Astrocyte (in vitro differentiated cells and primary cell): Measurements from ENCODE around the gene EFCC1.

Experiments
- EZH2 ChIP-seq: IDR thresholded peaks from 2 replicates; pipeline ENCODE4 v1.6.1; 2012; ENCODE audit warnings: mild to moderate bottlenecking, low read length, inconsistent platforms; ENCODE audit not compliant: insufficient read depth
- TF ChIP-seq, protein P1 (sequence below): IDR thresholded peaks from 2 replicates; pipeline ENCODE4 v1.5.1; 2011; ENCODE audit warnings: low read depth, mild to moderate bottlenecking, inconsistent platforms, low read length, moderate library complexity; ENCODE audit not compliant: insufficient read depth

DNA sequence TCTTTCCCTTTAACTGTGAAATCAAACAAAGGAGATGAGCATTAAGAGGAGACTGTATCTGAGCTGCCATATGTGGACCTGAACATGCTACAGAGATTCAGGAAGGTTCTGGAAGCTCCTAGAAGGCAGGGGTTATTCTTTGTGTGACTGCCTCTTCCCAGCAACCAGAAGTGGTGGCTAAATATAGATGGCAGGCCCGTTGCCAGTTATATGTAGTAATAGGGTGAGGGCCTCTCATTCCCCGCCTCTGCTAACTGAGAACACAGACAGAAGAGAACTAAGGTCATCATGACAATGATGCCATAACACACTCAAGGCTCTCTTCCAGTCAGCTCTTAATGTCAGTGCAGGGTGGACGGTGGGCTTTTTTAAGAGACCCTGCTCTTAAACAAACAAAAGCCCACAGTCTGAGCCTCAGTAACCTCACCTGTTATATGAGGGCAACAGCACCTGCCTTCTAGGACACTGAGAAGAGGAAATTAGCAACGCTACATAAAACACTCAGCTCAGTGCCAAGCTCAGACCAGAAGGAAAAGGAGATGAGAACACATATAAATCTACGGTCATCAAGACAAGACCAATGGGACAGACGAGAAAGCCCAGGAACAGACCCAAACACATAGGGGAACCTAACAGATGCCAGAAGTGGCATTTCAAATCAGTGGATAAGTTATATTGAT, 29.5 kb upstream of the EFCC1 start:
- TF ChIP-seq, protein P1, sequence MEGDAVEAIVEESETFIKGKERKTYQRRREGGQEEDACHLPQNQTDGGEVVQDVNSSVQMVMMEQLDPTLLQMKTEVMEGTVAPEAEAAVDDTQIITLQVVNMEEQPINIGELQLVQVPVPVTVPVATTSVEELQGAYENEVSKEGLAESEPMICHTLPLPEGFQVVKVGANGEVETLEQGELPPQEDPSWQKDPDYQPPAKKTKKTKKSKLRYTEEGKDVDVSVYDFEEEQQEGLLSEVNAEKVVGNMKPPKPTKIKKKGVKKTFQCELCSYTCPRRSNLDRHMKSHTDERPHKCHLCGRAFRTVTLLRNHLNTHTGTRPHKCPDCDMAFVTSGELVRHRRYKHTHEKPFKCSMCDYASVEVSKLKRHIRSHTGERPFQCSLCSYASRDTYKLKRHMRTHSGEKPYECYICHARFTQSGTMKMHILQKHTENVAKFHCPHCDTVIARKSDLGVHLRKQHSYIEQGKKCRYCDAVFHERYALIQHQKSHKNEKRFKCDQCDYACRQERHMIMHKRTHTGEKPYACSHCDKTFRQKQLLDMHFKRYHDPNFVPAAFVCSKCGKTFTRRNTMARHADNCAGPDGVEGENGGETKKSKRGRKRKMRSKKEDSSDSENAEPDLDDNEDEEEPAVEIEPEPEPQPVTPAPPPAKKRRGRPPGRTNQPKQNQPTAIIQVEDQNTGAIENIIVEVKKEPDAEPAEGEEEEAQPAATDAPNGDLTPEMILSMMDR = no peak
- TF ChIP-seq EZH2 = no peak
